NCI-H1417 (cell line): Measurements from ENCODE around the gene IHH.

Experiments used
- DNase-seq, 3 experiments: peaks; one replicate each; lab custom pipeline; 2025; lab: John Stamatoyannopoulos, UW

Gene IHH

DNA sequence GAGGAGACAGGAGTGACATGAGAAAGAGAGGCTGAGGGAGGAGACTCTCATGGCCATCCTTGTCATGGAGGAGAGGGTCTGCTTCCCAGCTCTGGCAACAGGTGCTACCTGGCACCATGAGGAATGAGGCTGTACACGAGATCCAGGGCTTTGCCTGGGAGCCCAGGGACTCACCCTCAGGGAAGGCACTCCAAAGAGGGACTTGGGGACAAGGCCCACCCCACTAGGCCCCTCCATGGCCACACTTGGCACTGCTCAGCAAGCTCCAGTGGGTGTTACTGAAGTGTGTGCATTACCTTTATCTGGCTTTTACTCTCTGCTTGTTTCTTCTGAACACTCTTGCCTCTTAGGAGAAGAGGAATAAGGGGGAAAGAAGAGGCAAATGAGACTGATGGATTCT lies 22.1 kb downstream of the IHH start:
- DNase-seq, result no peak

- DNase-seq, result no peak
Measured at GRCh38 chr2:219037783-219038499, 22.8 kb downstream of the IHH start.

DNA sequence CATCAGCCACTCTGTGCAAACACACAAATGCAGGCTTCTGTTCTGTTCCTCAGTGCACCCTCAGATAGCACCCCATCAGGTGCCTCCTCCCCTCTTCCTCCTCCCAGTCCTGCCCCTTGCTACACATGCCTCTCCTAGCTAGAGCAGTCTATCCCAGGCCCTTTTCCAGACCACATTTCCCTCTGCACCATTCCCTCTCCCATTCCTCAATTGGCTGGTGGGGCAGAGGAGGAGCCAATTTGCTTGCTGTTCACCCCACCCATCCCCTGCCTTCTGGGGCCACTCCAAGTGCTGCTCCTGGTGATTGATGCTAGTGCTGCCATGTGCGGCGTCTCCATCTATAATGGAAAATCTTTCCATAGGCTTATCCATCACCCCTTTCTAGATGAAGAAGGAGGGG lies 24.8 kb downstream of the IHH start:
- DNase-seq, result no peak

- no peak for DNase-seq
Measured at GRCh38 chr2:219034823-219035222, 25.9 kb downstream of the IHH start.

DNA sequence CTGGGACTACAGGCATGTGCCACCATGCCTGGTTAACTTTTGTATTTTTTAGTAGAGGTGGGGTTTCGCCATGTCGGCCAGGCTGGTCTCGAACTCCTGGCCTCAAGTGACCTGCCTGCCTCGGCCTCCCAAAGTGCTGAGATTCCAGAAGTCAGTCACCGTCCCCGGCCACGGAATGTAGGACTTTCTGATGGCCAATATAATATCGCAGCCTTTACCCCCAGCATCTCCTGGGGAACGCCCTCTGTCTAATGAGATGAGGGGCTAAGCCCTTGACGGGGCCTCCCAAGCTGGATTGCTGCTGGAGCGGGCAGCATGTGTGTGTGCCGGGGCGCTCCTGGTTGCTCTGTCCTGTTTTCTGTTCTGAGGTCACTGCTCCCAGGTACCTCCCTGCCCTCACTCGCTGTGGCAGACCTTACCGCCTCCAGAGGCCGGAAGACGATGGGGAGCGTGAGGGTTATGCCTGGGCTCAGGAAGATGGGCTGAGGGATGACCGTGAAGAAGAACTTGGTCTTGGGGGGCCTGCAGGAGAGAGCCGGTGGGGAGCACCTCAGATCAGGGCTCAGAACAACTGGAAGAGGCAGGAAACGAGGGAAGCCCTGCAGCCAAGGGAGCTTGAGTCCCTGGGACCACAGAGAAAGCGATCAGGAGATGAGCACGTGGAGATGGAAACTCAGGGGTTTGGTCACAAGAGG lies 28.5 kb downstream of the IHH start:
- DNase-seq, result no peak

DNA sequence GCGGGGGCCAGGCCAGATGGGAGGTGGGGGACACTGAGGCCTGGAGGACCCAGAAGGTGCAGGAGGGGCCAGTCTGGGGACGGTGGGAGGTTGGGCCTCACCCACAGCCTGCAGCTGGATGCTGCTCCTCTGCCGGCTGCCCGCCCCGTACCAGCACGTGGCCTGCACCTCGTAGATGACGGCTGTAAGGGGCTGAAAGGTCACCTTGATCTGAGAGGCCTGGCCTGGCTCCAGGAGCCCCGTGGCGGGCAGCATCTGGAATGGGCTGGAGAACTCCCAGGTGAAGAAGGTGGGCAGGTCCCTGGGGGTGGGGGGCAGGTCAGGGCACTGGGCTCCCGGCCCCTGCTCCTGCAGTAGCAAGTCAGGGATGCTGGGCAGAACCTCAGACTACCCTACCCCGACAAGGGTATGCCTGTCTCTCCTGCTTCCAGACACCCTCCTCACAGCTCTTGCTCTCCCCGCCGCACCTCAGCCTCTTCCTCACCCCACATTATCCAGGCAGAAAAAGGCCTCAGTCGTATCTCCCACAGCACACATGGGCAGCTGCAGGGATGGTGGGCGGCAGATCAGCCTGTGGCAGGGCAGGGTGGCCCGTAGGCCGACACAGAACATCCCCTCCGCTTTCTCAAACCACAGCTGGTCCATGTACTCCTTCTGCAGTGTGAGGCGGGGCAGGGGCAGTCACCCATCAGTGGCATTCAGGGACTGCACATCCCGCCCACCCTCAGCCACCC lies 29.5 kb downstream of the IHH start:
- DNase-seq, result no peak

- DNase-seq, result no peak
Measured at GRCh38 chr2:219030177-219030940, 30.4 kb downstream of the IHH start.

- peak; percentile 46 to 84 (median 71) for DNase-seq
Measured at GRCh38 chr2:219029829-219030165, 30.9 kb downstream of the IHH start.

GRCh38 chr2:219028996-219029828 lies 31.5 kb downstream of the IHH start:
- no peak for DNase-seq

DNA sequence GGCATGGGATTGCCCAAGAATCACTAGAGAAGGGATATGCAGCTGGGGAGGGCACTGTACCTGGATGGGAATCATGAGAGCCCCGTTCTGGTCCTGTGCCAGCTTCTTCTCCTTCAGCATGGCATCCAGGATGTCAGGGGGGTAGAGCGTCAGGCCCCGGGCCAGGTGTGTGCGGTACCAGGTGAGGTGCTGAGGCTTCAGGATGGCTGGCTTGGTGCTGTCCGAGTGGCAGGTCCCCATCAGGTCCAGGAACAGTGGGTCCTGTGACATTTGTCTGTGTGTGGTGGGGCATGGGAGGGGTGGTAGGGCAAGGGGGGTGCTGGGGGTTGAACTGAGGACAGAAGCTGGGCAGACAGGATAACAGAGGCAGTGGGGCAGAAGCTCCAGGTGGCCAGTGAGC lies 32.6 kb downstream of the IHH start:
- DNase-seq, result no peak

DNA sequence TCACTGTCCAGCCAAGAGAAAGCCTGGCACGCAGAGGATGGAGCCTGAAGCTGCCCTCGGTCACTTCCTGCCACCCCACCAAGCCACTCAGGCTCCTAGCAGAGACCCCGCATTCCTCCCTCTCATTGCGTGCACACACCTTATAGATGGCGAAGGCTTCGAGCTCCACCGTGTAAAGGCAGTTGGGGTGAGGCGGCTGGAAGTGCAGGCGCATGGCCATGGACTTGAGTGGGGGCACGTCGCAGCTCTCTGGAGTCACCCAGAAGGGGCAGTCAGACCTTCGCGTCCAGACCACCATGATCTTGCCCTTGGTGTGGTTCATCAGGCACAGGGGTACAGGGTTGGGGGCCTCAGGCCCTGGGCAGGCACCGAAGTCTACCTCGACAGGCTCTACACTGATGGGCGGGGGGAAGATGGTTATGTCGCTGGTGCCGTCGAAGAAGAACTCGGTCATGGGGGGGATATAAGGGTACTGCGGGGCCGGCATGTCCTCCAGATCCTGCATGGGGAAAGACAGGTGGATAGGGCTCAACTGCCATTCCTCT lies 33.1 kb downstream of the IHH start:
- DNase-seq, result no peak

DNA sequence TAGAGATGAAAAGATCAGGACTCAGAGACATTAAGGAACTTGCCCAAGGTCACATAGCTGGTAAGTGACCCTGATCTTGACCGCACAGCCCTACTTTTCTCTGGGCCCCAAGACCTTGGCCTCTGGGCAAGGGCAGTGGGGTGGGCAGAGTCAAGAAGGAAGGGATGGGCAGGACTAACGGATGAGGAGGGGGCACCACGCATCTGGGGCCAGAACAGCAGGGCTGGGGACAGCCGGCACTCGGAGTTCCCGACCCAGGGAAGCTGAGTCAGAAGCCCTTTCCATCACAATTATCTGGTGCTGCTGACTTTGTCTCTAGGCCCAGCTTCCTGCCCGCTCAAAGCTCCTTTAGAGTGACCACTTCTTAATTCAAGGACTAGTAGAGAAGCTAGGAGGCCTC lies 33.8 kb downstream of the IHH start:
- no peak for DNase-seq

- DNase-seq, result no peak
Measured at GRCh38 chr2:219025637-219026585, 34.8 kb downstream of the IHH start.

GRCh38 chr2:219024059-219024458 lies 36.7 kb downstream of the IHH start:
- no peak for DNase-seq

- no peak for DNase-seq
Measured at GRCh38 chr2:219023045-219023605, 37.6 kb downstream of the IHH start.

DNA sequence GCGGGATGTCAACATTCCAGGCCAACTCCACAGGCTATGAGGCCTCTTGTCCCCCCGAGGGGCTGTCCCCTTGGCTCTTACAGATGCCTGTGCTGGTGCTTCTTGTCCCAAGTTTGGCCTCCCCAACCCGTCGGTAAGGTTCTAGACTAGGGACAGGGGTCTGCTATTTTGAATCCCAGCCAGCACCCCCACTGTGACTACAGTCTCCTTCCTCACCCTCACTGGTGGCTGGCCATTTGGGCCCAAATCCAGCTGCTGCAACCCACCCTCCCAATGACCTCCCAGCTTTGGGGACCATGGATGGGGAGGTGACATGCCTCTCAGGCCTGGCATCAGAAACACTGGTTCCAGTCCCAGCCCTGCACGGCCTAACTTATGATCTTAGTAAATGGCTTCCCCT lies 38.1 kb downstream of the IHH start:
- DNase-seq, result no peak

GRCh38 chr2:219022041-219022440 lies 38.7 kb downstream of the IHH start:
- no peak for DNase-seq

DNA sequence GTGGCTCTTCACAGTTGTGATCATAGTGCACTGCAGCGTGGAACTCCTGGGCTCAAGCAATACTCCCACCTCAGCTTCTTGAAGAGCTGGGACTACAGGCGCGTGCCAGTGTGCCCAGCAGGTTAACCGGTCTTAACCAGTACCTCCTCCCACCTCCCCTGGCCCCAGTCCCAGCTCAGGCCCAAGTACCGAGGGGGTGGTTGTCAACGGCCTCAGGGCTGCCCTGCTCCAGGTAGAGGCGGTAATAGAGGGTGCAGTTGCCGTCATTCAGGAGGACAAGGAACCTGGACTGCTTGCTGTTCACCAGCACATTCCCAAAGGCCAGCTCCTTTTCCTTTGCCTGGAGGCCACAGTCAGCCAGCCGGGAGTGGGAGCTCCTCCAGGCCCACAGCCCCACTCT lies 39.1 kb downstream of the IHH start:
- no peak for DNase-seq

DNA sequence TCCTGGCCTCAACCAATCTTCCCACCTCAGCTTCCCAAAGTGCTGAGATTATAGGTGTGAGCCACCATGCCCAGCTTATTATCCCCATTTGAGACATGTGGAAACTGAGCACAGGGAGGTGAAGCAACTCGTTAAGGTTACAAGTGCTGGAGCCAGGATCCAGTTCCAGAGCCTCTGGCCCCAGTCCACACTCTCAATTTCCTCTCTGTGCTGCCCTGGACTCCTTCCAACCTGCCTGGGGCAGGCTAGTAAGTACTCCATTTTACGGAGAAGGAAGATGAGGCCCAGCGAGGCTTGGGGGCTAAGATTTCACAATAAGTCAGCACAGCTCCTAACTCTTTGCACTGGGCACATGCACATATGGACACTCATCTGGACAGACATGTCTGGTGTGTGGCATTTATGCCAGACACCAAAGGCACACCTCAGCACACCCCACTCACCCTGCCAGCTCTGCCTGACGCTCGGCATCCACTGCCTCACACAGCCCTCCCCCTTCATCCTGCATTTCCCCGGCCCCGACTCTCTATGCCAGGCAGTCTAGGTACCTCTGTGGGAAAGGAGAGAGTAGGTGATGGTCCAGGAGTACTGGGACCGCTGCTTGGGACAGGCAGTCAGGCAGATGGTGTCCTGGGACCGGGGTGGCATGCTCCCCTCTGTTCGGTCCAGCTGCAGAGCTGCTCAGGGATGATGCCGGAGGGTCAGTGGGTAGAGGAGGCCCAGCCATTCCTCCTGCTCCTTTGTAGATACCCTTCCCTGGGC lies 39.9 kb downstream of the IHH start:
- DNase-seq, result peak in 1 of 3 experiments; percentile 2
